MG63 (cell line): ENCODE measurements around the gene IHH. TPM values are rescaled to one million over a fixed set of nuclear protein-coding genes. Genes with fewer than 3 reads are reported as not detected.

ENCODE experiments used
- DNase-seq: peaks from one replicate; pipeline ENCODE4 v3.0.0-alpha.2; 2020
- H3K27me3 ChIP-seq: fragments of 250-450 bp; sonication (Bioruptor Pico); 2 replicates; pipeline ENCODE4 v1.5.1; 2020; ENCODE audit warnings: mild to moderate bottlenecking, moderate library complexity
- H3K36me3 ChIP-seq: fragments of 250-450 bp; sonication (Bioruptor Pico); 2 replicates; pipeline ENCODE4 v1.5.1; 2020; ENCODE audit warnings: mild to moderate bottlenecking, moderate library complexity
- H3K4me3 ChIP-seq: fragments of 250-450 bp; sonication (Bioruptor Pico); 2 replicates; pipeline ENCODE4 v1.5.1; 2020; ENCODE audit warnings: mild to moderate bottlenecking, moderate library complexity
- H3K9me3 ChIP-seq: fragments of 250-450 bp; sonication (Bioruptor Pico); 2 replicates; pipeline ENCODE4 v1.5.1; 2020; ENCODE audit warnings: mild to moderate bottlenecking, moderate library complexity
- total RNA-seq: library from RNA; depleted of rRNA; stranded (reverse); fragments of >200 nt; shearing (Covaris generic); gene quantifications from 2 replicates; pipeline ENCODE4 v1.2.3, GENCODE V29; 2014; ENCODE audit warnings: low replicate concordance; rRNA removed

IHH gene
- 0.16 TPM in 1 of 2 replicates, not detected in the other for total RNA-seq

DNA sequence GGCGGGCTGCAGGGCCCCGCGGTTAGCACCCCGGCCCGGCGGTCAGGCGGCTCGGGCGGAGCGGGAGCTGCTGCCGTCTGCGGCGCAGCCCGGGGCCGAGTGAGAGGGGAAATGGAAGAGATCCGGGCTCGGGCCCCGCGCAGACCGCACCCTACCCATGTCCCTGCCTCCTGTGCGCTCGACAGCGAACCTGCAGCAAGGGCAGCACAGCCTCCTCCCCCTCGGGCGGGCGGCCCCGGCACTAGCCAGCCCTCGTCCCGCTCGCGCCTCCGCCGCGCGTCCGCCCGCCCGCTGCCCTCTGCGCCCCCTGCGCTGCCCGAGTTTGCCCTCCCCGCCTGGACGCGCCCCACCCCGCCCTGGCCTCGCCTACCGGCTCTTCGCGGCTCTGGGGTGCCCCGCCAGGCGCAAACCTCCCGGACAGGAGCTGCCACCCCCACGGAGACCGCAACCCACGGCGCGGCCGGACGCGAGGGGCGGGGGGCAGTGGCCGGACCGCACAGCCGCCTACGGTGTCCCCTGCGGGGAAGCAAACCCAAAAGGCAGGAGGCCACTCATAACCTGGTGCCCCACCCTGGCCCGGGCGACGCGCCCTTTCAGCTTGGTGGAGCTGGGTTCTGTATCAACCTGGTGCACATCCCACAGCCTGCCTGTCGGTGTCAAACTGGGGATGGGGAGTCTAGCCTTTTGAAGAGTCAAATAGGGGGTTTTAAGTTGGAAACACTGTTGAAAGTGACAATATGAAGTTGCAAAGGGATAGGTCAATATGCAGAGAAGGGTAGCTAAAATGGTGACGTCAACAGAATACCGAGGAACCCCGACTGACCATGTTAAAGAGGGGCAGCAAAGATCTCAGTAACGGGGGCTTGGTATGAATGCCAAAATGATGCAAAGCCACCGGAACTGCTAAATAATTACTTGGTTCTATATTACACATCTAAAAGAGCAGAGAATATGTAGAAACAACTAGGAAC lies at the start of gene IHH:
TSS of gene IHH (minus strand) at position 101 of the 971 bp plus-strand sequence. CDS start 454 bp downstream, outside the sequence.
- no peaks in the 10 kb centered on the region for H3K36me3 ChIP-seq
- DNase-seq = peak; percentile 42
- no peaks in the 10 kb centered on the region for H3K9me3 ChIP-seq
- H3K27me3 ChIP-seq = peaks cover 39% of the 10 kb centered on the region
- H3K4me3 ChIP-seq = no peak within 1 kb of the TSS

DNA sequence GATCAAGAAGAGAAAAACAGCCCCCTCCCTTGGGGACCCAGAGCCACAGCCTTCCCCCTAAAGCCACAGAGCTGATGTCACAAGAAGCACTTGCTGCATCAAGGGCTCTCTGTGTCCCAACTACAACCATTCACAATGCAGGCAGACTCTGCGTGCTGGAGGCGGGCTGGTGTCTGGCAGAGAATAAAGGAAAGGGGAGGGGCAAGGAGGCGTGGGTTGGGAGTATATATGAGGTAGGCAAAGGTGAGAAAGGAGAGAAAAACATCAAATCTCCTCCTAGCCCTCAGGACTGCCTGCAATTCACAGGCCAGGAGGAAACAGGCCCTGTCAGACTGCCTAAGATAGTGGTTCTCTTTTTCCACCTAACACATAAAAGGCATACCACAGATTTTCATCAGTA lies 48.8 kb upstream of the IHH start:
- Histone ChIP-seq H3K9me3 (no peaks in the 10 kb centered on the region), H3K36me3 (no peaks in the 10 kb centered on the region), H3K27me3 (no peaks in the 10 kb centered on the region), H3K4me3 (no peak overlapping the region)
- no peak for DNase-seq

DNA sequence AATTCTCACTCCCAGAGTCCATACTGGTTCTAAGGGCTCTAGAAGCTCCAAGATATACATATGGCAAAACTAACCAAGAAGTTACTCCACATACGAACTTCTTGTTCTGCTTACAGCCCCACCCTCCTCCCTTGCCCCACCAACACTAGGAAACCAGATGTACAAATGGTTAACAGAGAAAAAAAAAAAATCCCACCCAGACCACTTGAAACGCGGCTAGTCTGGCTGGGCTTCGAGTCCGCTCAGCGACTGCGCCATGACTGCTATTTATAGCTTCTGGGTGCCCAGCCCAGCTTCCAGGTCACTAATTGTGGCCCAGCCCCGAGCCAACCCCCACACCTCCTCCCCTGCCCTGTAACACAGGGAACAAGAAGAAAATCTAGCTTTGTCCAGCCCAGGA lies 47.0 kb upstream of the IHH start:
- Histone ChIP-seq H3K4me3 (no peak overlapping the region), H3K27me3 (no peaks in the 10 kb centered on the region), H3K9me3 (no peaks in the 10 kb centered on the region), H3K36me3 (no peaks in the 10 kb centered on the region)
- no peak for DNase-seq

DNA sequence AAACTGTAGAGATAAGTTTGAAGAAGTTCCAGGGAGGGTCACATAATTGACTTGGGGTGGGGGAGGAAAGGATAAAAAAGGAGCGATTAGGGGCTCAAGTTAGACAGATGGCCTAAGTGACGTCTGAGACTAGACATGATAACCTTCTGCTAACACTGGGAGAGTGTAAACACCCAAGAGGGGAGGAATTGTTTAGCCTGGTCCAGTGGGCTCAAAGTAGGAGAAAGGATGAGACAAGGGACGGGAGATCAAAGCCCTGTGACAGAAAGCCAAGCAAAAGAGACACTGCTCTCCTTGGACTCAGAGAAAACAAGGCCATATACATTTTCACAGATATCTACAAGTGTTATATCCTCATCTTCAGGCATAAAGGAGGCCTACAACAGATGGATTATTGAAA lies 45.5 kb upstream of the IHH start:
- DNase-seq = no peak
- Histone ChIP-seq H3K4me3 (no peak overlapping the region), H3K9me3 (no peaks in the 10 kb centered on the region), H3K36me3 (no peaks in the 10 kb centered on the region), H3K27me3 (no peaks in the 10 kb centered on the region)

DNA sequence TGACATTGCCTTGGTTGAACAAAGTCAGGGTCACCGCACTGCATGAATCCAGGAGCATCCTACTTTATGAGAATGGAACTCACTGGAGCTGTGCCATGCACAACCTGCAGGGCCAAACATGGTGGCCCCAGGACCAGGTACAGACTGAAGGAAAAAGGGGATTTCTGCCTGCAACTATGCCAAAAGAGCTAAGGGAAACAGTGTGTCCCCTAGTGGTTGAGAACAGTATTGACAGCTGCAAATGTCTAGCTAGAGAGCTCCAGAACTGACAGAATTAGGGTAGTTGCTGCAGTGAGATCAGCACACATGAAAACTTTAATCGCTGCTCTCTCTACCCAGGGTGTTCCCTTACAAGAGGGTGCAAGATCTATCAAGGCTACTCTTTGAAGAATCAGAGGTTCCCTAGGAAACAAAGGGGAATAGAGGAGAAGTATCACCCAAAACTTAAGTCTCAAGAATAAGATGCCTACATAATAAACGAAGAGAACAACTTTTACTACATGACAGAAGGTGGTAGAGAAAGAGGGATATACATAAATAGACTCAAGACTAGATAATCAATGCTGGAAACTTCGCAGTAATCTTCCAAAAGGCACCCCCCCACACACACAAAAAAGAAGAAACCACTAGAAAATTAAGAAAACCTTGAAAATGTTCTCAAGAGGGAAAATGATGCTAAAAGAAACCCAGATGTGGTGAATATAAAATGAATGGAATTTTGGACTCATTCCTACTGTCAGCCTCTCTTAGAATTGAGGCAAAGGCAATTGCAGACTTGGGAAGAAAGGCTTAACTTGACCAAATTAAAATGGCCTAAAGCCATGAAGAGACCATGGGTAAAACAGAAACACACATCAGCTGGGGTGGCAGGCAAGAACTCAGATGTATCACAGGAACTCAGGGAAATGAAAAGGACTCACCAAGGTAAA lies 43.6 kb upstream of the IHH start:
- DNase-seq = no peak
- H3K9me3 ChIP-seq = no peaks in the 10 kb centered on the region

DNA sequence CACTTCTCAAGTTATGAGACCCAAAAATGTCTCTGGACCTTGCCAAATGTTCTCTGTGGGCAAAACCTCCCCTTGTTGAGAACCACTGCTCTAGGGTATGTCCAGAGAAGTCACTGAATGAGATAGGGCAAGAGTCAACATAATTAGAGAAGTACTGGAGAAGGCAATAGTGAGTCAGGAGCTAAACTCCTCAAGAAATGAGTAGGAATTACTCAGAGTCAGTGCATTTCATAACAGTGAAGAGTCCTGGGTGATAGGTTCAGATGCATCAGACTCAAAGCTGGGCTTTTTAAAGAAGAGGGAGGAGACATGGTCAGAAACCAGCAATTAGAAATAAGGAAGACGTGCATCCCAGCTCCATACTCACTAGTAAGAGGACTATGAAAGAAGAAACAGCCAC lies 38.6 kb upstream of the IHH start:
- Histone ChIP-seq H3K36me3 (no peaks in the 10 kb centered on the region), H3K4me3 (no peak overlapping the region), H3K27me3 (no peaks in the 10 kb centered on the region), H3K9me3 (no peaks in the 10 kb centered on the region)
- no peak for DNase-seq

More for the DNA sequence above, 43.6 kb upstream of the IHH start:
- Histone ChIP-seq H3K27me3 (no peaks in the 10 kb centered on the region), H3K36me3 (no peaks in the 10 kb centered on the region), H3K4me3 (no peak overlapping the region)

DNA sequence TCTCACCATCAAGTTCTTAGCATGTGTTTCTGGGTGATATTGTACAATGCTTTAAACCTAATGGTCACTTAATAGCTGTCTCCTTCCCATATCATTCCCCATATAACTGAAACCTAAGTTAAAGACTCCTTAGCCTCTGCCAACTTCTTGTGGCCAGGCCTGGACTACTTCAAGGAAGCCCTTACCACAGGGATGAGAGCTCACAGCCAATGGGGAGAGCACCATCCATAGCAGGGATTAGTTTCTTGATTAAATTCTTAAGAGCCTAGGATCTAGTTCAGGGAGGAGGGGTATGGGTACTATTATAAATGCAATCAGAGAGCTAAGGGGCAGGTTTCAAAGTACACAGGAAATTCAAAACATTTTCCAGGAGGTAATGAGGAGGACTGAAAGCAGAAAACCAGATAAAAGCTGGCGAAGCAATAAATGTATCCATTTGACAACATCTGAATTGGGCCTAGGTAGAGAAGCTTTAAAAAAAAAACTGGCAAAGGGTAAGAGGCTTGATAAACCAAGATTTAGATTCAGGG lies 34.8 kb upstream of the IHH start:
- H3K9me3 ChIP-seq = no peaks in the 10 kb centered on the region
- DNase-seq = no peak
- no peak overlapping the region for H3K4me3 ChIP-seq
- H3K27me3 ChIP-seq = no peaks in the 10 kb centered on the region
- no peaks in the 10 kb centered on the region for H3K36me3 ChIP-seq

DNA sequence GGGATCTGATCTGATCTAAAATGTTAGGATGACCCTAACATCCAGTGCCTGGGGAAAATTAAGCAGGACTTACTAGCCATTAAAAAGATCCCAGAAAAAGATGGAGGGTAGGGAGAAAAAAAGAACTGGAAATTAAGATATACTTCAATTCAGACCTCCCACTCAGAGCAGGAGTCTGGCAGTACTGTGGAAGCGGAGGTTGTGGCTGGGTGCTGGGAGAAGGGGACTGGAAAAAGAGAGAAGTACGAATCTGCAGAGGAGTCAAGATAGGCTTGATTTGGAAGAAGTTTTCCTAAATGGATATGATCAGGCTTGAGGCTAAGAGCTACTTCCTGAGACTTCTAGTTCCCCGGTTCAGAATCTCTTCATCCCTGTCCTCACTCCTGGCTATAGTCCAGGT lies 33.5 kb upstream of the IHH start:
- Histone ChIP-seq H3K36me3 (no peaks in the 10 kb centered on the region), H3K4me3 (no peak overlapping the region), H3K27me3 (no peaks in the 10 kb centered on the region), H3K9me3 (no peaks in the 10 kb centered on the region)
- no peak for DNase-seq

DNA sequence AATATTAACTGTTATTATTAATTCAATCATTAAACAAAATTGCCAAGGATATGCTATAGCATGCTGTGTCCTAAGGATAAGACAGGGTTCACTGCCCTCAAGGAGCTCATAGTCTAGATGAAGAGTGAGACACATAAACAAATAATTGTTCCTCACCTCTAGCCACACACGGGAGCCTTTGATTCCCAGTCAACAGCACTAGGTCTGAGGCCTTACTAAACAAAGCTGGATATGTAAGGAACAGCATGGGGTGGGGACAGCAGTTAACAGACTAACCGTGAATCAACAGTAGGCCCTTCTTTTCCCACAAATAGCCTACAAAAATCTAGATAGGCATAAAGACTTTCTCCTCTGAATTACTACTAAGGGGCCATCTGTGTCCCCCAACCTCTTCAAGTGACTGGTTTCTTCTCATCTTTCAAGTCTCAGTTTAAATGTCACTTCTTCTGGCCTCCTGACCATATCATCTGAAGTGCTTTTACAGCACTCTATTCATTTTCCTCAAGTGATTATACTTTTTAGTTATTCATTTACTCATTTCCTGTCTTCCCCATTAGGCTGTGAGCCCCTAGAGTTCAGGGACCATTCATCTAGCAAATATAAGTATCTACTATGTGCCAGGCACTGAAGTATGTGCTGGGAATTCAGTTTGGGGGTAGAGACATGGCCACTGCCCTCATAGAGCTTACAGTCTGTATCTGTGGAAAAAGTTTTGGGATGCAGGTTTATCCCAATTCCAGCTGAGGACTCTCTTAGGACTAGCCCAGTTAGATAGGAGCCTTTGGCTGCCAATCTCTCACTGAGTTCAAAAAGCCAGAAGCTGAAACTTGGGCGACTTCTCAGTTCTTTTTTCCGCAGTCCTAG lies 29.9 kb upstream of the IHH start:
- H3K4me3 ChIP-seq = no peak overlapping the region
- no peaks in the 10 kb centered on the region for H3K27me3 ChIP-seq
- DNase-seq = no peak
- H3K9me3 ChIP-seq = no peaks in the 10 kb centered on the region
- H3K36me3 ChIP-seq = no peaks in the 10 kb centered on the region

DNA sequence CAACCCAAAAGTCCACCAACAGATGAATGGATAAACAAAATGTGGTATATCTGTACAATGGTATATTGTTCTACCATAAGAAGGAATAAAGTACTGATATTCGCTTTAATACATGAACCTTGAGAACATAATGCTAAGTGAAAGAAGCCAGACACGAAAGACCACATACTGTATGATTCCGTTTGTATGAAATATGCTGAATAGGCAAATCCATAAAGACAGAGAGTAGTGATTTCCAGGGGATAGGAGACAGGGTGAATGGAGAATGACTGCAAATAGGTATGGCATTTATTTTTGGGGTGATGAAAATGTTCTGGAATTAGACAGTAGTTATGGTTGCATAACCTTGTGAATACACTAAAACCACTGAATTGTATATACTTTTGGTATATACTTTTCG lies 28.6 kb upstream of the IHH start:
- no peaks in the 10 kb centered on the region for H3K27me3 ChIP-seq
- H3K36me3 ChIP-seq = no peaks in the 10 kb centered on the region
- H3K4me3 ChIP-seq = no peak overlapping the region
- no peaks in the 10 kb centered on the region for H3K9me3 ChIP-seq
- no peak for DNase-seq

DNA sequence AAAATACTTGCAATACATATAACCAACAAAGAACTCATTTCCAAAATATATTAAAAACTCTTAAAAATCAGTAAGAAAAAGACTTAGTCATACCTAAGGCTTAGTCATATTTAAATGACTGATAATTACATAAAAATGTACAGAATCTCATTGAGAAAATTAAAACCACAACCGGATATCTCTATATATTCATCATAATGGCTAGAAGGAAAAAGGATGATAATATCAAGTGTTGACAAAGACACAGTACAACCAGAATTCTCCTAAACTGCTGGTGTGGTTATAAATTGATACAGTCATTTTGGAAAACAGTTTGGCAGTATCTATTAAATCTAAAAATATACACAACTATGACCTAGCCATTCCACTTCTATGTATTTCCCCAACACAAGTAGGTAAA lies 27.1 kb upstream of the IHH start:
- Histone ChIP-seq H3K36me3 (no peaks in the 10 kb centered on the region), H3K9me3 (no peaks in the 10 kb centered on the region), H3K4me3 (no peak overlapping the region), H3K27me3 (no peaks in the 10 kb centered on the region)
- DNase-seq = no peak

DNA sequence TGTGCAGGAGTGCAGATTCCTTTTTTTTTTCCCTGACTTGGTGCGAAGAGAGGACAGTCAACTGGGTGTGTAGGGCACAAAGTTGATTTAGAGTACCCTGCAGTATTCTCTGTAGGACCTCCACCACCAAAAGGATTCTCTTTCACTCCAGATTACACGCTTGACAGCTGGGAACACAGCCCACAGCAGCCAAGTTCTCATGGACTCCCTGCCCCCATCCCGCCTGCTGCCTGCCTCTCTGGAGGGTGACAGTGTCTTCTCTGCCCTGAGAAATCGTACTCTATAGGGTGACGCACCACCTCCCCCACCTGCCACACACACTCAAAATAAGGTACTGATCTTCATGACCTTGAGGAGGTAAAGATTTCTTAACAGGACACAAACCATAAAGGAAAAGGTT lies 26.6 kb upstream of the IHH start:
- DNase-seq = no peak
- H3K4me3 ChIP-seq = no peak overlapping the region
- H3K36me3 ChIP-seq = no peaks in the 10 kb centered on the region
- H3K27me3 ChIP-seq = no peaks in the 10 kb centered on the region
- H3K9me3 ChIP-seq = no peaks in the 10 kb centered on the region

DNA sequence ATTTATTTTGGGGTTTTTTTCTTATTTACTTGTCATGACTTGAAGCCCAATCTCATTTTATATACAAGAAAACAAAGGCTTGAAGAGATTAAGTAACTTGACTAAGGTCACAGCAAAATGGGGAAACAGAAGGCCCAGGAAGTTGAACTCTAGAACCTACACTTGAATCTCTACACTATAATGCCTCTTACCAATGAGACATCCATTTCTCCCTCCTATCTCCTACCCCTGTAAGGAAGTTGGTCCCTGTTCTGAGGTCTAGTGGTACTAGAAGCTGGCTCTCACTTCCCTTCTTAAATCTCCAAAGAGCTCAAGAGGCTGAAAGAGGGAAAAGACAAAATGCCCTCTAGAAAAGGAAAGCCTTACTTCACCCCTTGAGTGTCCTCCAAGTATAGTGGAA lies 25.5 kb upstream of the IHH start:
- Histone ChIP-seq H3K4me3 (no peak overlapping the region), H3K27me3 (no peaks in the 10 kb centered on the region), H3K36me3 (no peaks in the 10 kb centered on the region), H3K9me3 (no peaks in the 10 kb centered on the region)
- DNase-seq = no peak

DNA sequence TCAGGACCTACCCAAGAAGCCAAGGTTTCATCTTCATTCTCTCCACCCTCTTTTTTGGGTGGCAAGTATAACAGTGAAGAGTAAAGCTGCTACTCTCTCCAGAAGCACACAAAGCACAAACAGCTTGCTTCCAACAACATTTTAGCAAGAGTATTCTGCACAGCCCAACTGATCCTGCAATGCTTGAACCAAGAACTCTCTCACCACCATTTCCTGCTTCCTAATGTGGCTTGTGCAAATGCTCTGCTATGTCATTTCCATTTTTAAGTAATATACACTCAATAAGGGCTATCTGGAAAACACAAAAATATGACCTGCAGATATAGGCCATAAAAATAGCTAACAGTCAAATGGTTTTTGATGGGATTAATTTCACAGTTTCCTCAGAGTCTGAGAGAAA lies 24.1 kb upstream of the IHH start:
- Histone ChIP-seq H3K9me3 (no peaks in the 10 kb centered on the region), H3K27me3 (no peaks in the 10 kb centered on the region), H3K4me3 (no peak overlapping the region), H3K36me3 (no peaks in the 10 kb centered on the region)
- no peak for DNase-seq

DNA sequence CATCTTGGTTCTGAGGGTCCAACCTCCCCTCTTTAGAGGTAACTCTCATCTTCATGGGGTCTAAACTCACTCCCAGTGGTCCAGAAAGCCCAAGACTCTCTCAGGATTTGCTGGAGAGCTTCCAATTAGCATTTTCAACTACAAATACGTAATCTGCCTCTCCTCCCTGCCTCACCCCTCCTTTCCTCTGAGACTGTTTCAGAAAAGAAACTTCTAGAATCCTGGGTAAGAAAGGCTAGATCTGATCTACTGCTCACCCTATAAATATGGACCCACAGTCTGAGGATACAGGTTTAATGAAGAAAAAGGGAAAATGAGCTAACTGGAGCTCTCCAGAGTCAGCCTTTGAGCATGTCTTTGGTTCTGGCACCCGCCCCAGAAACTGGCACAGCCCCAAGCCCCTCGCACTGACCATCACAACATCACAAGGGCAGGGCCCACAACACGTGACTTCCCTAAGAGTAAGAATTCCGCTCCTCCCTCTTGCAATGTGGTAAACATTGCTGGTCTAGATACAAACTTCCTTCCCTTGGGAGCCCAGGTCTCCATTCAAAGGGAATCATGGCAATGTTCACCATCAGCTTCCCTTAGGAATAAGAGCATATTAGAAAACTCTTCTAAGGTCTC lies 21.7 kb upstream of the IHH start:
- no peak for DNase-seq
- H3K9me3 ChIP-seq = no peaks in the 10 kb centered on the region

More for the DNA sequence above, 21.7 kb upstream of the IHH start:
- Histone ChIP-seq H3K4me3 (no peak overlapping the region), H3K36me3 (no peaks in the 10 kb centered on the region), H3K27me3 (no peaks in the 10 kb centered on the region)
